NCI-H345 (cell line): Measurements from ENCODE around the gene ZNF821.
A peak's percentile ranks its signal among the peaks of the same experiment; 100 is the strongest.
"Not testable (repeated sequence)": the region's sequence is repeated elsewhere in the genome, so short reads cannot be mapped to it uniquely, and the experiment has no call there.

Source experiments
- DNase-seq: peaks from one replicate; lab custom pipeline; 2025; lab: John Stamatoyannopoulos, UW

Gene ZNF821

GRCh38 chr16:71883849-71884638 lies at the start of gene ZNF821:
TSS of gene ZNF821 (minus strand) at chr16:71884182. CDS start at chr16:71879946, 4,236 bp downstream.
- DNase-seq, result peak; percentile 88

GRCh38 chr16:71933017-71933416 lies 49.0 kb upstream of the ZNF821 start:
- no peak for DNase-seq

- no peak for DNase-seq
These were observed 47.6 kb upstream of the ZNF821 start for GRCh38 chr16:71931599-71931998.

- no peak for DNase-seq
These were observed 47.0 kb upstream of the ZNF821 start for GRCh38 chr16:71931001-71931400.

DNA sequence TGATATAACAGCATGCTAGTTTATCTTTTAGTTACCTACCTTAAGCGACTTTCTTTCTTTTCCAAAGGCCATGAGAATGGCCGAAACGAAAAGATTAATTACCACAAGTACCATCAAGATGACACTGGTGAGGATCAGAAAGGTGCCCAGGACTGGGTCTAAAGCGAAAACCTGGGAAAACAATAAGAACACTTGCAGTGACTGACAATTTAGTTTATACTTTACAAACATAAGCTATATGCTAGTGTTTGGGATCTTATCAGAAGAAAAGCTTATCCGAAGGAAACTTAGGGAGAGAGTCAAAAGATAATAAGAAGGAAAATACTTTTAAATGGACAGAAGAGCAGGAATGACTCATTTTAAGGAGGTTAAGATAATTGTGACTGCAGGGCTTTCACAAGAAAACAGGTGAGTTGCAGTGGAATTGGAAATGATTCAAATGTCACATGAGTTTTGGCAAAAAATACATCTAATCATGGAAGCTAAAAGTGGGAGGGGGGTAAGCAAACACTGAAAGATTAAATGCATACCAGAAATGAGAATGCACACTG lies 46.1 kb upstream of the ZNF821 start:
- no peak for DNase-seq

GRCh38 chr16:71929048-71929447 lies 45.1 kb upstream of the ZNF821 start:
- no peak for DNase-seq

DNA sequence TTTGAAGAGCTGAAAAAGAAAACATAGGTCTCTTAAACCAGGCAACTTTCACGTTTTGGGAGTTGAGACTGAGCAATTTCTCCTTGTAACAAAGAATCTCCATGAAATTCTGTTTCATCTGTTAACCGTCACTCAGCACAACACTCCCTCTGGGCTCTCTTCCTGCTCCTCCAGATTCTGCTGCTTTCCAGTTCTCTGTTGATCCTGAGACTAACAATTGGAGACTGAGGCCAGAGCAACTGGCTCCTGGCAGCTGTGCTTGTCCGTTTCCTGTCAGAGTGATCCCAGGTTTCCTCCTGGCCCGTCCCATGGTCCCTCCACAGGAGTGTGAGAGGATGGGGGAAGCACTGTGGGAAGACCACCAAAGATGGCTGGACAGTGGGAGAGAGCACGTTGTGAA lies 43.8 kb upstream of the ZNF821 start:
- DNase-seq, result no peak

DNA sequence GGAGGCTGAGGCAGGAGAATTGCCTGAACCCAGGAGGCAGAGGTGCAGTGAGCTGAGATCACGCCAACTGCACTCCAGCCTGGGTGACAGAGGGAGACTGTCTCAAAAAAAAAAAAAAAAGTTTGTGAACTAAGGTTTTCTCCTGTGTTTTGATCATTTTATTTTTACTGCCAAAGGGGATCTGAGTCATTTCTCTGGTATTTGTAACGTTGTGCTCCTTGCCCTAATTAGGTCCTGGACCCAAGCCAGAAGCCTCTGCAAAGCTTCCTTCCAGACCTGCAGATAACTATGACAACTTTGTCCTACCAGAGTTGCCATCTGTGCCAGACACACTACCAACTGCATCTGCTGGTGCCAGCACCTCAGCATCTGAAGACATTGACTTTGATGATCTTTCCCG lies 43.4 kb upstream of the ZNF821 start:
- DNase-seq, result no peak

- DNase-seq, result no peak
These were observed 40.7 kb upstream of the ZNF821 start for GRCh38 chr16:71924710-71925109.

DNA sequence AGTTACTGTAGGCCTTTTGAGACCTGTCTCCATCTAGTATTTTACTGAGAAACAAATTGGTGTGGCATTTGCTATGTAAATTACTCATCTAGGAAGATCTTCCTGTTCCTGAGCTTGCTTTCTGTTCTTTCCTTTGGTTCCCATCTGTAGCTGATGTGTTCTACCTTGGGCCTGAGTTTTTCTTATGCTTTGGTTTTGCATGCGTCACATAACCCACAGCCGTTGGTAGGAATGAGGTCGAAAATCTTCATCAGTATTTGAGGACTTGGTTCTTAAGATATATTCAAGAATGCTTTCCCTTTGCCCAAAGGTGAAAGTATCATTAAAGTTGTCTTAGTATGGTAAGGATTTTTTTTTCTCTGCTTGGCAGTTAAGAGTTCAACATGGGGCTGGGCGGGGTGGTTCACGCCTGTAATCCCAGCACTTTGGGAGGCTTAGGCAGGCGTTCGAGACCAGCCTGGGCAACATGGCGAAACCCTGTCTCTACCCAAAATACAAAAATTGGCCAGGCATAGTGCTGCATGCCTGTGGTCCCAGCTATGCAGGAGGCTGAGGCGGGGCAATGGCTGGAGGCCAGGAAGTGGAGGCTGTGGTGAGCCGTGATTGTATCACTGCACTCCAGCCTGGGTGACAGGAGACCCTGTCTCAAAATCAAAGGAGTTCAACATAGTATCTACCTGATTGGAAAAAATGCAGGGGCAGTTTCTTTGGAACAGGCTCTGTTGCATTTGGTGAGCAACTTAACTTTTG lies 40.1 kb upstream of the ZNF821 start:
- no peak for DNase-seq

GRCh38 chr16:71920658-71921057 lies 36.7 kb upstream of the ZNF821 start:
- no peak for DNase-seq

- DNase-seq, result no peak
These were observed 35.1 kb upstream of the ZNF821 start for GRCh38 chr16:71919035-71919434.

DNA sequence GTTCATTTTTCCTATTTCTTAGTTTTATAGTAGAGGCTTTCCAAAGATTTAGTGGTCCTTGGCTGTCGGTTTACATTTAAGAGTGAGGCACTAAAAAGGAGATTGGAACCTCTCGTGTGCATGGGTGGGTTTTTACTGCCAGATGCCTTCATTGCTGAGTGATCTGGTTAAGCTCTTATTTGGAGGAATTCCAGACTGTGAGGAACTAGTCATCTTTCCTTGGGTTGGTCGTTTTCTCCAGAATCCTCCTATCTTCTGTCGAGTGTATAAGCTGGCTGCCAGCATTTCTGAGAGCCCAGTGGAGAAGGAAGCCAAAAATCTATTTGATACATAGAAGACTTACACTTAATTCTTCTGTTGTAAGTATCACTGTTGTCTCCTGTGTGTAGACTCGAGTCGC lies 33.9 kb upstream of the ZNF821 start:
- no peak for DNase-seq

DNA sequence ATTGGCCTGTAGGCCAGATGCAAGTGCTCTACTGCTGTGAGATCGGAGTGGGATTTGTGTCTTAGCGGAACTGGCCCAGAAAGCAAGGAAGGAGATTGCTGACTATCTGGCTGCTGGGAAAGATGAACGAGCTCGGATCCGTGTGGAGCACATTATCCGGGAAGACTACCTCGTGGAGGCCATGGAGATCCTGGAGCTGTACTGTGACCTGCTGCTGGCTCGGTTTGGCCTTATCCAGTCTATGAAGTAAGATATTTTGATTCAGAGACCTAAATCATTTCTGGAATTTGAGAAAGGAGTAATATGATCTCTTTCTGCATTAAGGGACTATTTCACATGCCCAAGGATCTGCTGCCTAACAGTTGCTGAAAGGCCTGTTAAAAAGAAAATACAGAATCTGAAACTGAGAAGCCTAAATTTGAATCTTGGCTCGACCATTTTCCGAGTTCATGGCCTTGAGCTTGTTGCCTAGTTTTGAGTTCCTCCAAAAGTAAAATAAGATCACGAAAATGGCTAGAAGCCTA lies 32.5 kb upstream of the ZNF821 start:
- DNase-seq, result no peak

- no peak for DNase-seq
These were observed 31.4 kb upstream of the ZNF821 start for GRCh38 chr16:71915350-71915749.

- DNase-seq, result no peak
These were observed 30.8 kb upstream of the ZNF821 start for GRCh38 chr16:71914802-71915201.

- no peak for DNase-seq
These were observed 28.7 kb upstream of the ZNF821 start for GRCh38 chr16:71912534-71913275.

GRCh38 chr16:71911121-71911520 lies 27.1 kb upstream of the ZNF821 start:
- no peak for DNase-seq

- not testable (repeated sequence) for DNase-seq
These were observed 21.8 kb upstream of the ZNF821 start for GRCh38 chr16:71905765-71906164.

- DNase-seq, result no peak
These were observed 20.3 kb upstream of the ZNF821 start for GRCh38 chr16:71904239-71904638.

- no peak for DNase-seq
These were observed 19.6 kb upstream of the ZNF821 start for GRCh38 chr16:71903608-71904007.
